Right cardiac atrium (tissue), 5 donors: Measurements from ENCODE around the gene C1QTNF6. TPM values are rescaled to one million over a fixed set of nuclear protein-coding genes. Genes with fewer than 3 reads are reported as not detected.

Experiments used
- ATAC-seq, 2 donors: fragments of 200-7000 bp; cut with Tn5 transposase; one replicate each; pipeline versions ENCODE4 v1.8.0 to v1.9.1; 2020; ENCODE audit warnings: moderate library complexity in 2 of 2, mild to moderate bottlenecking in 1 of 2
- DNase-seq, 3 donors: peaks; one replicate each; pipeline ENCODE4 v3.0.0-alpha.2; 2020
- H3K27ac ChIP-seq: one replicate; pipeline ENCODE4 v1.5.1; 2013; ENCODE audit warnings: mild to moderate bottlenecking, low read length, control low read depth, moderate library complexity
- H3K27me3 ChIP-seq: one replicate; pipeline ENCODE4 v1.6.1; 2013; ENCODE audit not compliant: control insufficient read depth, insufficient read depth
- H3K4me1 ChIP-seq: one replicate; pipeline ENCODE4 v1.6.1; 2013; ENCODE audit warnings: low read length; ENCODE audit not compliant: control insufficient read depth, insufficient read depth
- H3K4me3 ChIP-seq: one replicate; pipeline ENCODE4 v1.5.1; 2013; ENCODE audit warnings: low read length, control low read depth
- H3K9me3 ChIP-seq: one replicate; pipeline ENCODE4 v1.6.1; 2013; ENCODE audit warnings: low read length; ENCODE audit not compliant: control insufficient read depth
- WGBS: extraction: QIAGEN DNeasy Blood & Tissue Kit; methylation state at CpG from one replicate; pipeline ENCODE4 v1.1.7; 2013; 5-methylcytosine and 5-hydroxymethylcytosine counted together
- intact Hi-C, 4 donors: fragments of 100-400 bp; cut with DNase I; formaldehyde crosslinking; loops; one replicate each; pipeline versions ENCODE4 v1.11.0 to v1.14.0; 2022 to 2023
- polyA plus RNA-seq: library from polyadenylated mRNA; stranded (reverse); fragments of 200-250 nt; gene quantifications from one replicate; pipeline ENCODE4 v1.2.3, GENCODE V29; 2013
- total RNA-seq, 4 donors: library from RNA; stranded (reverse); fragmentation: NEBNext Ultra II Directional; extraction: Animal tissue kit (Norgen Biotek cat#: 25700); gene quantifications; one replicate each; pipeline ENCODE4 v1.2.1, GENCODE V29; 2021
- donor health status: healthy with polysubstance abuse.
- donor health status: DM: no; HTN: yes; CAD: no.
- donor health status: DM: no; HTN: no; CAD: no.
- donor health status: DM: no; HTN: yes; CAD: no; lungs with severe emphysema.
- donor health status: DM: yes; HTN: yes; CAD: no.

The C1QTNF6 gene
- total and polyA plus RNA-seq, 5 donors = 2.0 to 3.3 (median 2.8) TPM

GRCh38 chr22:37221424-37222333, 33.6 kb upstream of the C1QTNF6 start:
- no peaks in the 10 kb centered on the region for H3K27me3 ChIP-seq
- DNase-seq (peak in 1 of 3 donors; percentile 16), ATAC-seq (no peak)
- intact Hi-C loops = no loop called here
- no peaks in the 10 kb centered on the region for H3K4me1 ChIP-seq
- H3K9me3 ChIP-seq = no peaks in the 10 kb centered on the region
- 89% methylated on average over 10 of the region's 10 CpGs for WGBS
- H3K4me3 ChIP-seq = no peak overlapping the region
- H3K27ac ChIP-seq = no peak overlapping the region

GRCh38 chr22:37220543-37220981, 32.5 kb upstream of the C1QTNF6 start:
- ATAC-seq (no peak), DNase-seq (no peak)
- Histone ChIP-seq H3K4me3 (no peak overlapping the region), H3K4me1 (no peaks in the 10 kb centered on the region), H3K27me3 (no peaks in the 10 kb centered on the region), H3K27ac (no peak overlapping the region), H3K9me3 (no peaks in the 10 kb centered on the region)
- 35% methylated on average over 4 of the region's 4 CpGs for whole genome bisulfite sequencing
- intact Hi-C loops = no loop called here

GRCh38 chr22:37219533-37219932, 31.5 kb upstream of the C1QTNF6 start:
- ATAC-seq (no peak), DNase-seq (peak in 1 of 3 donors; percentile 16)
- Histone ChIP-seq H3K27ac (no peak overlapping the region), H3K4me1 (no peaks in the 10 kb centered on the region), H3K27me3 (no peaks in the 10 kb centered on the region), H3K4me3 (no peak overlapping the region), H3K9me3 (no peaks in the 10 kb centered on the region)
- 87% methylated on average over 6 of the region's 6 CpGs for WGBS
- intact Hi-C loops = no loop called here

- intact Hi-C loops = no loop called here
- no peak overlapping the region for H3K27ac ChIP-seq
- ATAC-seq (no peak), DNase-seq (peak in 1 of 3 donors; percentile 23)
- WGBS = 41% methylated on average over 7 of the region's 7 CpGs
- no peaks in the 10 kb centered on the region for H3K4me1 ChIP-seq
- H3K4me3 ChIP-seq = no peak overlapping the region
- H3K27me3 ChIP-seq = no peaks in the 10 kb centered on the region
- H3K9me3 ChIP-seq = no peaks in the 10 kb centered on the region
Measured at GRCh38 chr22:37218771-37219411, 30.8 kb upstream of the C1QTNF6 start.

- no peak overlapping the region for H3K27ac ChIP-seq
- H3K4me1 ChIP-seq = no peaks in the 10 kb centered on the region
- intact Hi-C loops = no loop called here
- H3K9me3 ChIP-seq = no peaks in the 10 kb centered on the region
- no peak for ATAC-seq
- H3K27me3 ChIP-seq = no peaks in the 10 kb centered on the region
- DNase-seq = peak in 1 of 3 donors; percentile 11
- WGBS = 82% methylated on average over 6 of the region's 6 CpGs
- no peak overlapping the region for H3K4me3 ChIP-seq
Measured at GRCh38 chr22:37218399-37218770, 30.3 kb upstream of the C1QTNF6 start.

GRCh38 chr22:37215890-37216289, 27.8 kb upstream of the C1QTNF6 start:
- no peaks in the 10 kb centered on the region for H3K9me3 ChIP-seq
- intact Hi-C loops = no loop called here
- DNase-seq = no peak
- WGBS = 86% methylated on average over 9 of the region's 9 CpGs
- no peaks in the 10 kb centered on the region for H3K4me1 ChIP-seq
- H3K4me3 ChIP-seq = no peak overlapping the region
- no peaks in the 10 kb centered on the region for H3K27me3 ChIP-seq
- ATAC-seq = no peak
- H3K27ac ChIP-seq = no peak overlapping the region

- no peaks in the 10 kb centered on the region for H3K27me3 ChIP-seq
- ATAC-seq (no peak), DNase-seq (no peak)
- H3K4me3 ChIP-seq = no peak overlapping the region
- intact Hi-C loops = no loop called here
- H3K9me3 ChIP-seq = no peaks in the 10 kb centered on the region
- H3K27ac ChIP-seq = no peak overlapping the region
- no peaks in the 10 kb centered on the region for H3K4me1 ChIP-seq
- WGBS = 79% methylated on average over 13 of the region's 13 CpGs
Measured at GRCh38 chr22:37214731-37215030, 26.6 kb upstream of the C1QTNF6 start.

GRCh38 chr22:37213941-37214730, 26.1 kb upstream of the C1QTNF6 start:
- intact Hi-C loops = no loop called here
- Histone ChIP-seq H3K27ac (no peak overlapping the region), H3K4me1 (no peaks in the 10 kb centered on the region), H3K9me3 (no peaks in the 10 kb centered on the region), H3K27me3 (no peaks in the 10 kb centered on the region), H3K4me3 (no peak overlapping the region)
- DNase-seq (no peak), ATAC-seq (no peak)
- 83% methylated on average over 13 of the region's 13 CpGs for WGBS

- H3K4me3 ChIP-seq = no peak overlapping the region
- no peaks in the 10 kb centered on the region for H3K27me3 ChIP-seq
- 88% methylated on average over 18 of the region's 18 CpGs for WGBS
- no peaks in the 10 kb centered on the region for H3K9me3 ChIP-seq
- H3K4me1 ChIP-seq = no peaks in the 10 kb centered on the region
- H3K27ac ChIP-seq = no peak overlapping the region
- no peak for ATAC-seq
- intact Hi-C loops = no loop called here
- no peak for DNase-seq
Measured at GRCh38 chr22:37213218-37213855, 25.3 kb upstream of the C1QTNF6 start.

GRCh38 chr22:37212174-37212906, 24.3 kb upstream of the C1QTNF6 start, which contains the start of gene SSTR3:
TSS of gene SSTR3 (minus strand) at chr22:37212477. CDS start at chr22:37207803, 4,674 bp downstream.
- no peak within 1 kb of the TSS for H3K27ac ChIP-seq
- WGBS = 22% methylated on average over 23 of the region's 23 CpGs
- intact Hi-C loops = no loop called here

More at GRCh38 chr22:37212174-37212906, 24.3 kb upstream of the C1QTNF6 start, which contains the start of gene SSTR3:
- no peak within 1 kb of the TSS for H3K4me3 ChIP-seq
- H3K4me1 ChIP-seq = no peaks in the 10 kb centered on the region
- ATAC-seq (peak in 1 of 2 donors; percentile 38), DNase-seq (no peak)
- H3K27me3 ChIP-seq = no peaks in the 10 kb centered on the region
- no peaks in the 10 kb centered on the region for H3K9me3 ChIP-seq
